GM20431 (cell line): Measurements from ENCODE around the gene MEGF9.
"Not testable (repeated sequence)": the region's sequence is repeated elsewhere in the genome, so short reads cannot be mapped to it uniquely, and the experiment has no call there.

Experiments
- in situ Hi-C: fragments of 300-500 bp; cut with MseI, MboI; formaldehyde crosslinking; loops from one replicate; pipeline ENCODE4 v1.15.0; 2020; ENCODE audit warnings: low sequenced_read_pairs; ENCODE audit not compliant: unreplicated experiment

The MEGF9 gene

GRCh38 chr9:120714088-120714845 is at the start of gene MEGF9:
Gene MEGF9, minus strand, starts transcription at chr9:120714470. Its CDS starts 112 bp downstream, at chr9:120714358.
- in situ Hi-C loops: no loop called here

DNA sequence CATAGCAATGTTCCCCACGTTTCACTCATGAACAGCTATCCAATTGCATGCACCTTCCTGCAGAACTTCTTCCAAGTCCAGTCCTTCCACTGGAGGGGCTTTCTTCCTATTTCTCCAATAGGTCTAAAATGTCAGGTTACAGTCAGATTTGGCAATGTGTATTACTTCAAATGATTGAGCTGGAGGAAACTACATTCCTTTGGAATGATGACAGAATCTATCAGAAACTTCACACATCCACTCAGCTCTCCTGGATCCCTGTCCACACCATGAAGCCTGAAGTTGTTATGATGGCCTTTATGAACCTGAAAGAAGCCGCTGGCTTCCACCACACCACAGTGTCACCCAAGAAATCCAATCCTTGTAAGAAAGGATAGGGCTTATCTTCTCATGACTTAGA is 46.7 kb upstream of the MEGF9 start:
- in situ Hi-C loops: loop anchor here (25.0 kb wide), 1 partner anchor 301 kb away; the partner anchor contains the start of genes C5 and CNTRL

DNA sequence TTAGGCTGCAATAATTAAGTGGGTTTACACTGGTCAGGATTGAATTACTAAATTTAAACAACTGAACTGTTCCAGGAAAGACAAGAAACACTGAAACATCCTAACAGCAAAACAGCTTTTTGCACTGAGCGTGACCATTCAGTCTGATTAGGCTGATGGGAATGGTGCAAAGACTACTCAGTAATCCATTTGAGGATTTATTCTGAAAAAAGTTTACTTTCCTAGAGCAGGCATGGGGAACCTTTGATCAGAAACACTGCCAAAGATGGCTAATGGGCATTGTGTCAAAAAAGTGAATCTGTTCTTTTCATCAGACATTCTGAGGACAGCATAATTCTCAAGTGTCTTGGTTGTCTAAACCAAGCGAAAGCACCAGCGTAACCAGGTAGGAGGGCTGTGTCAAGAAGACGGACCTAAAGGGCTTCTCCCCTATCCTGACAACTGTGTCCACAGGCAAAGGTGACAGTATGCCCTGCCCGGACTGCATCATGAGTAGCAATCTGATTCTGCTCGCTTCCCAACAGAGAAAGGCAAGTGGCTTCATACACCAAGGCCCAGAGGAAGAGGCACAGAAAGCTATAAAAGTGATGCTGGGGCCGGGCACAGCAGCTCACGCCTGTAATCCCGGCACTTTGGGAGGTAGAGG is 45.6 kb upstream of the MEGF9 start:
- in situ Hi-C loops: loop anchor here (25.0 kb wide), 1 partner anchor 302 kb away; the partner anchor contains the start of genes C5 and CNTRL

DNA sequence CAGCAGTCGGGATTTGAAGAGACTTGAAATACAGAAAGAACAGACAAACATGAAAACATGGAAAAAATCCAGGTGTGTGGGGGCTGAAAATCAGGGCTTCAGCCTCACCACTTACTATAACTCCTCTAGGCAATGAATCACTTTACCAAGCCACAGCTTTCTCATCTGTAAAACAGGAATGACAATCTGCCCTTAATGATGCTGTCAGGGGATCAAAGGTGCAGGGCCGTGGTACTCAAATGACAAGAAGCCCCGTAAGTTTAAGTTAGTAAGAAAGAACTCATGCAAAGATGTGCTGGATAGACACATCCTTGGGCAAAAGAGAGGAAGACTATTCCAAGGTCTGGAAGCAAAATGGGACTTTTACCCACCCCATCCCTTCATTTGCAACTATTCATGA is 44.3 kb upstream of the MEGF9 start:
- in situ Hi-C loops: loop anchor here (25.0 kb wide), 1 partner anchor 304 kb away; the partner anchor contains the start of genes C5 and CNTRL

DNA sequence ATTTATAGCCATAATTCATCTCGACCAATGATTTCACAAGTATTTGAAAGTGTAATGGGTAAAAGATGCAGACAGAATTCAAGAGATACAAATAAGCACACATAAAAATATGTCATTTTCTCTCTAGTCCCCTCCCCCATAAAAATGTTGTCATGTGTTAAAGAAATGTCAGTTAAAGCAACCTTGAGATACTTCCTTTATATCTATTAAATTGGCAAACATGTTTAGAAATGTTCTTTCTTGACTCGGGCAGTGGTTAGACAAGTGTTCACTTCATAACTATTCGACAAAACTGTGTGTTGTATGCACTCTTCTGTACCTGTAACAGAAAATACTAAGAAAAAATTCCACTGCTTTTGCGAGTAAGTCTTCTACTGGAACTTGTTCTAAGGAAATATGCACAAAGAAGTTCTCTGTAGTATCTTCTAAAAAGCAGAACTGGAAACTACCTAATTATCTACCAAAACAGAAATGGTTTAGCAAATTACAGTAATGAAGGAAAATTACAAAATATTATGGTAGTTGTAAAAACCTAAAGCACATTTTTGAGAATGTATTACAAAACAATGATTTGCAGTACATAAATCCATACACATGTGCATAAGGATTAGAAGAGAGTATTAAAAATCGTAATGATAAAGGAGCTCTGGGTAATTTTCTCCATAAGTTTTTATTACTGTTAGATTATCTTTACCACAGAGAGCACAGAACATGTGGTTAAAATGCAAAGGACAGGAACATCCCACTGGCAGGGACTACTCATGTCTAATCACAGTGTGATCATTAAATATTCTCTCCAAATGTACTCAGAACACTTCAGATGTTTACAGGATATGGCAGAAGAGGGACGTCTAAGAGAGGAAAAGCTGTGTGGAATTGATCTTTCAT is 43.0 kb upstream of the MEGF9 start:
- in situ Hi-C loops: loop anchor here (25.0 kb wide), 1 partner anchor 305 kb away; the partner anchor contains the start of genes C5 and CNTRL

DNA sequence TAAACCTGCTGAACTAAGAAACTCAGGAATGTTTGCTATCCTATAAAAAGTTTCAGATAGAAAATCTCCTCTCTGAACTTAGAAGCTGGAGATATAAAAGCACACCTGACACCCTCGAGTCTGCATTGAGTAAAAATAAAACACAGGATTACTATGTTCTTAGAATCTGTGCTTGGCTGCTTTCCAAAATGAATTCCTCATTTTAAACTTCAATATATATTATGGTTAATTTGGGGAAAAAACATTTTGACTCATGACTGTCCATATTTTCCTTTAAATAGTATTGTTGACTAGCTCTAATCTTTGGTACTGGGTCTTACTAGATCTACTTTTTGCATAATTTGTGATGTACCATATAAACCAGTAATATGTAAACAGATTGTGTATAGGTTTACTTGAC is 42.3 kb upstream of the MEGF9 start:
- in situ Hi-C loops: loop anchor here (25.0 kb wide), 1 partner anchor 306 kb away; the partner anchor contains the start of genes C5 and CNTRL

- in situ Hi-C loops: loop anchor here (25.0 kb wide), 1 partner anchor 306 kb away; the partner anchor contains the start of genes C5 and CNTRL
These were observed 41.7 kb upstream of the MEGF9 start for GRCh38 chr9:120755810-120756434.

- in situ Hi-C loops: loop anchor here (25.0 kb wide), 1 partner anchor 307 kb away; the partner anchor contains the start of genes C5 and CNTRL
These were observed 40.8 kb upstream of the MEGF9 start for GRCh38 chr9:120755044-120755443.

DNA sequence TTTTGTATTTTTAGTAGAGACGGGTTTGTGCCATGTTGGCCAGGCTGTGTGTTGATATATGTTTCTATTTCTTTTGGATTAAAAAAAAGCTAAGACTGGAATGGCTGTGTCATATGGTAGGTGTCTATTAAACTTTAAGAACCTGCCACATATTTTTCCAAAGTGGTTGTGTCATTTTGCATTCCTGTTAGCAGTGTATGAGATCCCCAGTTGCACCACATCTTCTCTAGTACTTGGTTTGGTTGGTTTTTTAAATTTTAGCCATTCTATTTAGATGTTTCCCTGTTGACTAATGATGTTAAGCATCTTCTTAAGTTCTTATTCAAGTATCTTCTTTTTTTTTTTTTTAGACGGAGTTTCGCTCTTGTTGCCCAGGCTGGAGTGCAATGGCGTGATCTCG is 36.2 kb upstream of the MEGF9 start:
- in situ Hi-C loops: loop anchor here (25.0 kb wide), 1 partner anchor 312 kb away; the partner anchor contains the start of genes C5 and CNTRL

DNA sequence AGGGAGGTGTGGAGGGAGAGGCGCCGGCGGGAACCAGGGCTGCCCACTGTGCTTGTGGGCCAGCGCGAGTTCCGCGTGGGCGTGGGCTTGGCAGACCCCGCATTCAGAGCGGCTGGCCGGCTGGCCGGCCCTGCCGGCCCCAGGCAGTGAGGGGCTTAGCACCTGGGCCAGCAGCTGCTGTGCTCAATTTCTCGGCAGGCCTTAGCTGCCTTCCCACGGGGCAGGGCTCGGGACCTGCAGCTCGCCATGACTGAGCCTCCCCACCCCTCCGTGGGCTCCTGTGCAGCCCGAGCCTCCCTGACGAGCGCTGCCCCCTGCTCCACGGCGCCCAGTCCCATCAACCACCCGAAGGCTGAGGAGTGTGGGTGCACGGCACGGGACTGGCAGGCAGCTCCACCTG is 32.1 kb upstream of the MEGF9 start:
- in situ Hi-C loops: not testable (repeated sequence)

DNA sequence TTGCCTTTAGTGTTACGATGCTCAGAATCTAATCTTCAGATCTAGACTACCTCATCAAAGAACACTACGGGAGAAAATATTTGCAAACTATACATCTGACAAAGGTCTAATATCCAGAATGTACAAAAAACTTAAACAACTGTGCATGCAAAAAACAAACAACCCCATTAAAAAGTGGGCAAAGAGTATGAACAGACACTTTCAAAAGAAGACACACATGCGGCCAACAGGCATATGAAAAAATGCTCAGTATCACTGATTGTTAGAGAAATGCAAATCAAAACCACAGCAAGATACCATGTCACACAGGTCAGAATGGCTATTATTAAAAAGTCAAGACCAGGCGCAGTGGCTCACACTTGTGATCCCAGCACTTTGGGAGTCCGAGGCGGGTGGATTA is 31.0 kb upstream of the MEGF9 start:
- in situ Hi-C loops: no loop called here

- in situ Hi-C loops: no loop called here
These were observed 28.7 kb upstream of the MEGF9 start for GRCh38 chr9:120742951-120743416.

- in situ Hi-C loops: no loop called here
These were observed 27.4 kb upstream of the MEGF9 start for GRCh38 chr9:120741701-120742100.

DNA sequence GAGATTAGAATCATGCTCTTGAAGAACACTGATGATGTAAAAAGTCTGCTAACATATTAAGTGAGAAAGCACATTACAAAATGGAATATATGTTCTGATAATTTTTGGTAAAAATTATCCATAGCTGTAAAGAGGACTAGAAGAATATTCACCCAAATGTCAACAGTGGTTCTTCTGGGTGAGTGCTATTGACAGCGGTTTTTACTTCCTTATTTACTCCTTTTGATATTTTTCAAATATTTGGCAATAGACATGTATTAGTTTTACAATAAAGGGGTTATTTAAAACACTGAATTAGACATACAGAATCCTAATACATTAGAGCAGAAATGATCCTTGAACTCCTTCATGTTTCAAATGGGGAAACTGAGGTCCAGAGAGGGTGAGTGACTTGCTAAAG is 26.9 kb upstream of the MEGF9 start:
- in situ Hi-C loops: no loop called here

GRCh38 chr9:120740132-120740531 is 25.9 kb upstream of the MEGF9 start:
- in situ Hi-C loops: no loop called here

DNA sequence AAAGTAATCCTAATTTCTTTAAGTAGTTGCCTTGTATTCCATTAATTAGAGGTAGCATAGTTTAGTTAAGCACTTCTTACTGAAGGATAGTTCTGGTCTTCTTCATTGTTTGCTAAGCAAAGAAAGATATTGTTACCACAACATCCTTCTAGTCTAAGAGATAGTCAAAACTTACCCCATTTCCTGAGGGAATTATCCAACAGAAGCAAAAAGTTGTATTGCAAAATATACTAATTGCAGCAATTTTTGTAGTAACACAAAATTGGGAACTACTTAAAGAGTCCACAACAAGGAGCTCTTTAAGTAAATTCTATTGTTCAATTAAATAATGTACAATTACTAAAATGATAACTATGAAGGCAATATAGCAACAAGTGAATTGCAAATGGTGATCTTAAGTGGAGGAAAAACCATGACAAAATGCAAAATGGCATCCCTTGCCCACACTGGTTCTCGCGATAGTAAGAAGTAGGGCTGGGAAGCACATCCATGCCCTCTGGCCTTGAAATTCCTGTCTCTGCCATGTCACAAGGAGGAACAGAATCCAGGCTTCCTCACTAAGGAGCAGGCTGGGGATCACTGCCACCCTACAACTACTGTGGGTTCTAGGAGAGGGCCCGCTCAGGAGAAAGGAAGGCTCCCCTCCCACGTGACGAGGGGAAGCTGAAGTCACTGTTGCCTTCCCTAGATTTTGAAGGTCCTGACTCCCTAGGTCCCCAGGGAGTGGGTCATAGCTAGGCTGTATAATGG is 23.3 kb upstream of the MEGF9 start:
- in situ Hi-C loops: no loop called here

GRCh38 chr9:120736881-120737280 is 22.6 kb upstream of the MEGF9 start:
- in situ Hi-C loops: no loop called here

GRCh38 chr9:120735415-120736126 is 21.3 kb upstream of the MEGF9 start:
- in situ Hi-C loops: no loop called here
